K562 (cell line): Measurements from ENCODE around the gene NDOR1. TPM values are rescaled to one million over a fixed set of nuclear protein-coding genes. Genes with fewer than 3 reads are reported as not detected.

Experiments
- ATF1 ChIP-seq, 2 experiments: fragments of 450-650 bp in 1 of 2; IDR thresholded peaks; 2 replicates each; pipeline ENCODE4 v1.6.1; 2016; ENCODE audit warnings: missing compliant biosample characterization in 1 of 2, missing genetic modification characterization in 1 of 2
- ETV1 ChIP-seq: fragments of 450-650 bp; conservative IDR thresholded peaks from 2 replicates; pipeline ENCODE4 v1.6.1; 2016; ENCODE audit warnings: missing genetic modification characterization, control low read depth, low read depth, missing compliant biosample characterization
- NCOR1 ChIP-seq: fragments of 450-650 bp; IDR thresholded peaks from 2 replicates; pipeline ENCODE4 v1.6.1; 2016; ENCODE audit warnings: mild to moderate bottlenecking, moderate library complexity
- NR4A1 ChIP-seq, 2 experiments: fragments of 250-450 bp in 1 of 2; fragments of 450-650 bp in 1 of 2; sonication (Bioruptor Pico) in 1 of 2; IDR thresholded peaks; 2 replicates each; pipeline versions ENCODE4 v1.4.0 to v1.6.1; 2016 to 2020; ENCODE audit warnings: mild to moderate bottlenecking in 2 of 2, missing compliant biosample characterization in 1 of 2, missing genetic modification characterization in 1 of 2, moderate library complexity in 1 of 2
- RBM22 ChIP-seq: fragments of 200-400 bp; formaldehyde crosslinking; IDR thresholded peaks from 2 replicates; pipeline ENCODE4 v1.6.1; 2018; ENCODE audit warnings: low read length, low read depth; ENCODE audit not compliant: poor library complexity, severe bottlenecking
- SETDB1 ChIP-seq: IDR thresholded peaks from one replicate; pipeline ENCODE4 v1.6.1; 2012; ENCODE audit warnings: low read length, control low read depth, inconsistent platforms
- SLC30A9 ChIP-seq: fragments of 250-450 bp; sonication (Bioruptor Pico); IDR thresholded peaks from 2 replicates; pipeline ENCODE4 v1.8.0; 2022; ENCODE audit warnings: mild to moderate bottlenecking, moderate library complexity
- TEAD1 ChIP-seq, 2 experiments: fragments of 450-650 bp in 1 of 2; sonication (generic) in 1 of 2; formaldehyde crosslinking; IDR thresholded peaks; 2 replicates each; pipeline versions ENCODE4 v1.4.0 to v1.8.0; 2020 to 2022; ENCODE audit warnings: mild to moderate bottlenecking in 2 of 2, missing genetic modification reagents in 1 of 2
- TEAD2 ChIP-seq: fragments of 450-650 bp; IDR thresholded peaks from 2 replicates; pipeline ENCODE4 v1.6.1; 2016; ENCODE audit warnings: missing genetic modification characterization, control low read depth, missing compliant biosample characterization
- TSC22D4 ChIP-seq: fragments of 450-650 bp; IDR thresholded peaks from 2 replicates; pipeline ENCODE4 v1.6.1; 2016; ENCODE audit warnings: missing genetic modification characterization, missing biosample characterization, control low read depth
- ZNF347 ChIP-seq: fragments of 450-650 bp; formaldehyde crosslinking; IDR thresholded peaks from 2 replicates; pipeline ENCODE4 v1.4.0; 2020; ENCODE audit warnings: low read depth, mild to moderate bottlenecking, moderate library complexity
- ZNF586 ChIP-seq: fragments of 450-650 bp; formaldehyde crosslinking; conservative IDR thresholded peaks from 2 replicates; pipeline ENCODE4 v1.4.0; 2020; ENCODE audit warnings: mild to moderate bottlenecking, moderate library complexity
- polyA plus RNA-seq, 8 experiments: library from polyadenylated mRNA; depleted of rRNA in 4 of 8; stranded (reverse) in 5 of 8; unstranded in 3 of 8; fragments of >200 nt; fragmentation: Nextera tagmentation in 2 of 8; fragmentation: Illumina TruSeq in 1 of 8; extraction: Ambion mirVana in 2 of 8; extraction: Trizol in 1 of 8; gene quantifications; 2 replicates each; pipeline versions ENCODE4 v1.2.1 to v1.2.3, GENCODE V29; 2011 to 2014; ENCODE audit warnings: inconsistent platforms in 1 of 8, missing spikeins in 1 of 8
- total RNA-seq, 7 experiments: library from RNA; depleted of rRNA in 6 of 7; stranded (reverse); fragments of >200 nt in 6 of 7; fragmentation: Illumina TruSeq in 2 of 7; extraction: Trizol in 2 of 7; gene quantifications; 2 replicates each; pipeline versions ENCODE4 v1.2.1 to v1.2.3, GENCODE V29; 2011 to 2021; ENCODE audit warnings: low replicate concordance in 1 of 7
- TF ChIP-seq, protein P1 (sequence below): fragments of 450-650 bp; IDR thresholded peaks from 2 replicates; pipeline ENCODE4 v1.6.1; 2016; ENCODE audit warnings: low read depth
- TF ChIP-seq, protein P2 (sequence below): sonication (generic); formaldehyde crosslinking; IDR thresholded peaks from 2 replicates; pipeline ENCODE4 v1.4.0; 2020; ENCODE audit warnings: mild to moderate bottlenecking, missing genetic modification reagents

The NDOR1 gene
- total and polyA plus RNA-seq, 9 of the 15 experiments (the other 6 are each of a cell fraction or from before 2014, with no cell fraction given) = 0.06 to 36.9 (median 6.9) TPM

DNA sequence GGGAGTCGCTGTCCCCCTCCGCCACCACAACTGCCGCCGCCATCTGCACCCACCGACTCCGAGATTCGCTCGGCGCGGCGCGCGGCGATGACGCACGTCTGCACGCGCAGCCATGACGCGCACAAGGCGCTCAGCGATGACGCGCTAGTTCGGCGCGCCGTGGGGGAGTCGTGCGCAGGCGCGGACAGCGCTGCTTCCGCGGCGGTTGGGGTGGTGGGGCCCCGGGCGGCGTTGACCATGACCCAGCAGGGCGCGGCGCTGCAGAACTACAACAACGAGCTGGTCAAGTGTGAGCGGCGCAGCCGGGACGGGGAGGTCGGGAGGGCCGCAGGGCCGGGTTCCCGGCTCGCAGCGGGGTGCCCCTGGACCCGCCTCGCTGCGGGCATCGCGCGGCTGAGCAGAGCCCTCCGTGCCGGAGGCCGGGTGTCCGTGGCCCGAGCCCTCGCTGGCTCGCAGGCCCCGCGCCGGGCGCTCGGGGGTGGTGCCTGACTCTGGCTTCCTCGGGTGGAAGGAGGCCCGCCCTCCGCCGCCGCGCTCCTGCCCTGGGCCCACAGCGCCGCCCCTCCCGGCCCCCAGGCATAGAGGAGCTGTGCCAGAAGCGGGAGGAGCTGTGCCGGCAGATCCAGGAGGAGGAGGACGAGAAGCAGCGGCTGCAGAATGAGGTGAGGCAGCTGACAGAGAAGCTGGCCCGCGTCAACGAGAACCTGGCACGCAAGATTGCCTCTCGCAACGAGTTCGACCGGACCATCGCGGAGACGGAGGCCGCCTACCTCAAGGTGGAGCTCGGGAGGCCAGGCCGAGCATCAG, 16.8 kb upstream of the NDOR1 start, which contains the start of the genes ANAPC2 and SSNA1 (continued):
- TF ChIP-seq, protein P1, sequence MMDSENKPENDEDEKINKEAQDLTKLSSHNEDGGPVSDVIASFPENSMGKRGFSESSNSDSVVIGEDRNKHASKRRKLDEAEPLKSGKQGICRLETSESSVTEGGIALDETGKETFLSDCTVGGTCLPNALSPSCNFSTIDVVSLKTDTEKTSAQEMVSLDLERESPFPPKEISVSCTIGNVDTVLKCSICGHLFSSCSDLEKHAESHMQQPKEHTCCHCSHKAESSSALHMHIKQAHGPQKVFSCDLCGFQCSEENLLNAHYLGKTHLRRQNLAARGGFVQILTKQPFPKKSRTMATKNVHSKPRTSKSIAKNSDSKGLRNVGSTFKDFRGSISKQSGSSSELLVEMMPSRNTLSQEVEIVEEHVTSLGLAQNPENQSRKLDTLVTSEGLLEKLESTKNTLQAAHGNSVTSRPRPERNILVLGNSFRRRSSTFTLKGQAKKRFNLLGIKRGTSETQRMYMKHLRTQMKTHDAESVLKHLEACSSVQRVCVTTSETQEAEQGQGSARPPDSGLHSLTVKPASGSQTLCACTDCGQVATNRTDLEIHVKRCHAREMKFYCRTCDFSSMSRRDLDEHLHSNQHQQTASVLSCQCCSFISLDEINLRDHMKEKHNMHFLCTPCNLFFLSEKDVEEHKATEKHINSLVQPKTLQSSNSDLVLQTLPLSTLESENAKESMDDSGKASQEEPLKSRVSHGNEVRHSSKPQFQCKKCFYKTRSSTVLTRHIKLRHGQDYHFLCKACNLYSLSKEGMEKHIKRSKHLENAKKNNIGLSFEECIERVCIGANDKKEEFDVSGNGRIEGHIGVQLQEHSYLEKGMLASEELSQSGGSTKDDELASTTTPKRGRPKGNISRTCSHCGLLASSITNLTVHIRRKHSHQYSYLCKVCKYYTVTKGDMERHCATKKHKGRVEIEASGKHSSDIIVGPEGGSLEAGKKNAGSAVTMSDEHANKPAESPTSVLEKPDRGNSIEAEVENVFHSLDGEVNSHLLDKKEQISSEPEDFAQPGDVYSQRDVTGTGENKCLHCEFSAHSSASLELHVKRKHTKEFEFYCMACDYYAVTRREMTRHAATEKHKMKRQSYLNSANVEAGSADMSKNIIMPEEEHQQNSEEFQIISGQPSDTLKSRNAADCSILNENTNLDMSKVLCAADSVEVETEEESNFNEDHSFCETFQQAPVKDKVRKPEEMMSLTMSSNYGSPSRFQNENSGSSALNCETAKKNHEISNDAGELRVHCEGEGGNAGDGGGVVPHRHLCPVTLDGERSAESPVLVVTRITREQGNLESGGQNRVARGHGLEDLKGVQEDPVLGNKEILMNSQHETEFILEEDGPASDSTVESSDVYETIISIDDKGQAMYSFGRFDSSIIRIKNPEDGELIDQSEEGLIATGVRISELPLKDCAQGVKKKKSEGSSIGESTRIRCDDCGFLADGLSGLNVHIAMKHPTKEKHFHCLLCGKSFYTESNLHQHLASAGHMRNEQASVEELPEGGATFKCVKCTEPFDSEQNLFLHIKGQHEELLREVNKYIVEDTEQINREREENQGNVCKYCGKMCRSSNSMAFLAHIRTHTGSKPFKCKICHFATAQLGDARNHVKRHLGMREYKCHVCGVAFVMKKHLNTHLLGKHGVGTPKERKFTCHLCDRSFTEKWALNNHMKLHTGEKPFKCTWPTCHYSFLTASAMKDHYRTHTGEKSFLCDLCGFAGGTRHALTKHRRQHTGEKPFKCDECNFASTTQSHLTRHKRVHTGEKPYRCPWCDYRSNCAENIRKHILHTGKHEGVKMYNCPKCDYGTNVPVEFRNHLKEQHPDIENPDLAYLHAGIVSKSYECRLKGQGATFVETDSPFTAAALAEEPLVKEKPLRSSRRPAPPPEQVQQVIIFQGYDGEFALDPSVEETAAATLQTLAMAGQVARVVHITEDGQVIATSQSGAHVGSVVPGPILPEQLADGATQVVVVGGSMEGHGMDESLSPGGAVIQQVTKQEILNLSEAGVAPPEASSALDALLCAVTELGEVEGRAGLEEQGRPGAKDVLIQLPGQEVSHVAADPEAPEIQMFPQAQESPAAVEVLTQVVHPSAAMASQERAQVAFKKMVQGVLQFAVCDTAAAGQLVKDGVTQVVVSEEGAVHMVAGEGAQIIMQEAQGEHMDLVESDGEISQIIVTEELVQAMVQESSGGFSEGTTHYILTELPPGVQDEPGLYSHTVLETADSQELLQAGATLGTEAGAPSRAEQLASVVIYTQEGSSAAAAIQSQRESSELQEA = no peak
- TF ChIP-seq TEAD1 (CRISPR knock-in tag; IDR thresholded peaks at IDR 0.05) (peak in 1 of 2 experiments; percentile 67; a peak in 1 of 4 replicates), ETV1 (tag) (no peak), SETDB1 (peak; percentile 86), NR4A1 (CRISPR knock-in tag; IDR thresholded peaks at IDR 0.05) (no peak), NR4A1 (tag; IDR thresholded peaks at IDR 0.05) (peak; percentile 72; the same call in 1 of the 2 replicates), ATF1 (CRISPR knock-in tag; IDR thresholded peaks at IDR 0.05) (peak; percentile 100), ATF1 (tag; IDR thresholded peaks at IDR 0.05) (peak; percentile 100), TEAD2 (tag) (no peak), TSC22D4 (tag) (no peak), RBM22 (no peak), ZNF347 (CRISPR knock-in tag) (no peak), NCOR1 (no peak; the same call in 1 of the 2 replicates), ZNF586 (CRISPR knock-in tag) (no peak), SLC30A9 (CRISPR knock-in tag) (no peak)
- TF ChIP-seq, protein P2, sequence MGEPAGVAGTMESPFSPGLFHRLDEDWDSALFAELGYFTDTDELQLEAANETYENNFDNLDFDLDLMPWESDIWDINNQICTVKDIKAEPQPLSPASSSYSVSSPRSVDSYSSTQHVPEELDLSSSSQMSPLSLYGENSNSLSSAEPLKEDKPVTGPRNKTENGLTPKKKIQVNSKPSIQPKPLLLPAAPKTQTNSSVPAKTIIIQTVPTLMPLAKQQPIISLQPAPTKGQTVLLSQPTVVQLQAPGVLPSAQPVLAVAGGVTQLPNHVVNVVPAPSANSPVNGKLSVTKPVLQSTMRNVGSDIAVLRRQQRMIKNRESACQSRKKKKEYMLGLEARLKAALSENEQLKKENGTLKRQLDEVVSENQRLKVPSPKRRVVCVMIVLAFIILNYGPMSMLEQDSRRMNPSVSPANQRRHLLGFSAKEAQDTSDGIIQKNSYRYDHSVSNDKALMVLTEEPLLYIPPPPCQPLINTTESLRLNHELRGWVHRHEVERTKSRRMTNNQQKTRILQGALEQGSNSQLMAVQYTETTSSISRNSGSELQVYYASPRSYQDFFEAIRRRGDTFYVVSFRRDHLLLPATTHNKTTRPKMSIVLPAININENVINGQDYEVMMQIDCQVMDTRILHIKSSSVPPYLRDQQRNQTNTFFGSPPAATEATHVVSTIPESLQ = no peak
